Astrocyte of the hippocampus (primary cell): ENCODE measurements around the gene EPHA3.
A peak's percentile ranks its signal among the peaks of the same experiment; 100 is the strongest.
"Not testable (repeated sequence)": the region's sequence is repeated elsewhere in the genome, so short reads cannot be mapped to it uniquely, and the experiment has no call there.

Experiments used
- DNase-seq: peaks from one replicate; pipeline ENCODE4 v3.0.0; 2011; ENCODE audit warnings: low read depth, low spot score

The EPHA3 gene

DNA sequence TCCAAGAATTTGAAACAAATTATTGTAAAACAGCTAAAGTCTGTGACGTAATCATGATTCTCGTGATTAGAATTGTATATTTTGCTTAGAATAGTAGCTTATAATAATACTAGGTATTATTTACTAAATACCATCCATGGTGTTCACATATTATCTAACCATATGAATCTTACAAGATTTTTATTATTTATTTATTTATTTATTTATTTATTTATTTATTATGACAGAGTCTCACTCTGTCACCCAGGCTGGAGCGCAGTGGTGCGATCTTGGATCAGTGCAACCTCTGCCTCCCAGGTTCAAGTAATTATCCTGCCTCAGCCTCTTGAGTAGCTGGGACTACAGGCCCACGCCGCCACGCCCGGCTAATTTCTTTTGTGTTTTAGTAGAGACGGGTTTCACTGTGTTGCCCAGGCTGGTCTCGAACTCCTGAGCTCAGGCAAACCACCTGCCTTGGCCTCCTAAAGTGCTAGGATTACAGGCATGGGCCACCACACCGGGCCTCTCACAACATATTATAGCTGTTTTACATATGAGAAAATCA is 173.5 kb downstream of the EPHA3 start:
- no peak for DNase-seq

- DNase-seq: no peak
Measured at GRCh38 chr3:89287902-89288508, 180.6 kb downstream of the EPHA3 start.

DNA sequence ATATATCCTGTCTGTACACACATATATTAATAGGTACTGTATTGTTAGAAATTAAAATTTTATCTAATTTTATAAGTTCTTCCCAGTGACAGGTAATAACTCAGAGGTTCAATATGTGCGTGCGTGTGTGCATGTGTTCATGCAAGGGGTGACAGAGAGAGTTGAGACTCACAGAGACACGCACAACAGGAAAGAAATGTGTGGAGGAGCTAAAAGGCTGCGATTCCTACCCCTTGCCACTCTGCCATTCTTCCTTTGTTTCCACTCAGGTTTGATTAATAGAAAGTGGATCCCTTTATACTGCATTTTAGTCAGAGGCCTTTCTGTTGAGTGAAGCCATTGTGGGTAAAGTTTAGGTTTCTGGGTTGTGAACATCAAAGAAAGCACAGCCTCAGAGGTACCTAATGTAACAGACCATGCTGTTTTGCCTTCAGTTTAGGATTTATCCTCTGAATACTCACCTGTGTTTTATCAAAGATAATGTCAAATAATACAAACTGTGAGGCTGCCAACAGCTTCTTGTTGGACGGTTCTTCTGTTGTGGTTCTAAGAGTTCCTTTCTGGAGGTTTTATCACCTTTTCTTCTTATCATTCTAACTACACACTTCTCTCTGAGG is 182.3 kb downstream of the EPHA3 start:
- no peak for DNase-seq

GRCh38 chr3:89297199-89297598 is 189.8 kb downstream of the EPHA3 start:
- DNase-seq: no peak

DNA sequence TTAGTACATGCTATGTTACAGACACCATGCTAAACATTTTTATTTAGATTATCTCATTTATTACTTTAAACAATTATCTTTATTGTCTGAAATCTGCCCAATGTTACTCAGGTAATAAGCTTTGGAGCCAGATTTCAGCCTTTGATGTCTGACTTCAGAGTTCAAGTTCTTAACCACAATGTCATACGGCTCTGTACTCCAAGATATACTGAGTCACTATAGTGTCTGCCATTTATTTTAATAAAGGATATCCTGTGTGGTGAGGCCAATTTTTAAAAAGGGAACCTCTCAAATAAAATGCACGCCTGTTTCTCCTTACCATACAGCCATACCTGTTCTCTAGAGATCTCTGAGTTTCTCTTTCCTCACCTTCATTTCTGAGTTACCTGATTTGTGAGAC is 193.1 kb downstream of the EPHA3 start:
- peak; percentile 10 for DNase-seq

- no peak for DNase-seq
Measured at GRCh38 chr3:89300981-89301380, 193.6 kb downstream of the EPHA3 start.

DNA sequence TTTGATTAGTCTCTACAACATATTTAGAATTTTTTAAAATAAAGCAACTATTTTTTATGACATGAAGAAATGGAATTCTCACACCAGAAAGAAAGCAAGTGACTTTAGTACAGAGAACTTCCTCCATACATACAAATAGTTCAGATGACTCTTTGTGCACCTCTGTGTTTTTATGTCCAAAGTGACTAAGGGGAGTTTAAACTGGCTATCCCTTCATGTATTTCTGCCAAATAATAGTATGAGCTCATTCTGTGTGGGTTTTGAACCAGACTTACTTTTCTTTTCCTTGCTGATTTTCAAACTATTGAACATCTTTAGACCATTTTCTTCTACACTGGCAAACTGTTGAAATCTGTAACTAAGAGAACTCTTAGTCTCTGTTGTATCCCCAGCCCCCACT is 196.3 kb downstream of the EPHA3 start:
- peak; percentile 46 for DNase-seq

DNA sequence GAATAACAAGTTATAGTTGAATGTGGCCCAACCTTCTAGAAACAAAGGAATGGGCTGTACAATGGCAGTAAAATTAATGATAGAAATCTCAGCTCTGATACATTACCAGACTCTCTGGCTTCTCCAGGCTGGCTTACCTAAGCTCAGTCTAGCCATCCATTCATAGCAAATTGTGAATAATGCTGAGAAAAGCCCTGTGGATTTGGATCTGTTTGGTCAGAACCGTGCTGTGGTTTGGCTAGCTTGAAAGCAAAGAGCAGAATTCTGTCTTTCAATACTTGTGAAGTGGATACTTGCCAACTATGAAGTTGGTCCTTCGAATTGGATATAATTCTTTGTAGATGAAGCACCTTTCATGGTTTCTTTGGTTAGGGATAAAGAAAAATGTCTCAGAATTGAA is 199.1 kb downstream of the EPHA3 start:
- DNase-seq: peak; percentile 51

DNA sequence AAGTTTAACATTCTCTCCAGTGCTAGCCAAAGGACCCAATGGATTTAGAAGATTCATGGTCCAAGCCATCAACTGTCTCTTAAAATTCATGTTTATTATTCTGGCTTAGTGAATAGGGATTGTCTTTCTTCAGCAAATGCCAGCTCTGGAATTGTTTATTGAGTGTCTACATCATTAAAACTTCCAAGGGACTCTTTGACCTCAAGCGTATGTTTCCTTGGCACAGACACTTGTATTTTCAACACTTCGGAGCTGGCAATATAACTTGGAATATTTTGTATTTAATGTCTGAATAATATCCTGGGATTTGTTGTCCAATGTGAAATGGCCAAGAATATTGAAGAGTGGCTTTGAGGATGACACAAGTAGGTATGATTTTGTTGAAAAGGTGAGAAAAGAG is 204.2 kb downstream of the EPHA3 start:
- DNase-seq: no peak

DNA sequence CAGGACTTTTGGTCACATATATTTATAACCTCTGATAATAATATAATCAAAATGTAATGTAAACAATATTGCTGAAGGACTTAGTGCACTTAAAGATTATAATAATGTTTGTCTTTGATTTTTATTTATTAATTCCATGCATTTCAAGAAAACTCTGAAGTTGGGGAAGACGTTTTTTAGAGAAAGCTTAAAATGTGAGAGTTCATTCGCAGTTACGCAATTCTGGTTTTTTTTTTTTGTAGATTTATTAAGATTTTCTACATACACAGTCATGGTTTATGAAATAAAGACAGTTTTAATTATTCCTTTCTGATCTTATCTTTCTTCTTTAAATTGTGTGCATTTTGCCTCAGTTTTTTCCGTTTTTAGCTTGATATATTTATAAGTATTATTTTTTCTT is 204.7 kb downstream of the EPHA3 start:
- no peak for DNase-seq

DNA sequence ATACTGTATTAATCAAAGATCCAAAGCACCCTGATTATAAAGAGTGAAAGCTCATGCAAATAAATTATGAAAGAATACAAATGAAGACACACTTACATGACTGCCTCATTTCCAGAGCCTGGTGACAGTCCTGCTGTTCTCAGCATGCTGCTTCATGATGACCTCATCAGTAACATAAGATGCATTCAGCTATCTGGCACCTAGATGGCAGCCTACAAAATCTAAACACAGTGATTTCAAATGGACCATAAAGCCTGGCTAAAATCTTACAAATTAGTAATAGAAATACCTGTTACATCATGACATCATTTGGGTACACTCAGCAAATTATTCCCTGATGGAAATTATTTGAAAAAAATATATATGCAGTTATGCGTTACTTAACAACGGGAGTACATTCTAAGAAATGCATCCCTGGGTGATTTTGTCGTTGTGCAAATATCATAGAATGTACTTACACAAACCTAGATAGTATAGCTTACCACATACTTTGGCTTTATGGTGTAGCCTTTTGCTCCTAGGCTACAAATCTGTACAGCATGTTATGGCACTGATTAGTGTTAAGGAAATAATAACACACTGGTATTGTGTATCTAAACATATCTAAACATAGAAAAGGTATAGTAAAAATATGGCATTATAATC is 207.2 kb downstream of the EPHA3 start:
- DNase-seq: peak; percentile 50

DNA sequence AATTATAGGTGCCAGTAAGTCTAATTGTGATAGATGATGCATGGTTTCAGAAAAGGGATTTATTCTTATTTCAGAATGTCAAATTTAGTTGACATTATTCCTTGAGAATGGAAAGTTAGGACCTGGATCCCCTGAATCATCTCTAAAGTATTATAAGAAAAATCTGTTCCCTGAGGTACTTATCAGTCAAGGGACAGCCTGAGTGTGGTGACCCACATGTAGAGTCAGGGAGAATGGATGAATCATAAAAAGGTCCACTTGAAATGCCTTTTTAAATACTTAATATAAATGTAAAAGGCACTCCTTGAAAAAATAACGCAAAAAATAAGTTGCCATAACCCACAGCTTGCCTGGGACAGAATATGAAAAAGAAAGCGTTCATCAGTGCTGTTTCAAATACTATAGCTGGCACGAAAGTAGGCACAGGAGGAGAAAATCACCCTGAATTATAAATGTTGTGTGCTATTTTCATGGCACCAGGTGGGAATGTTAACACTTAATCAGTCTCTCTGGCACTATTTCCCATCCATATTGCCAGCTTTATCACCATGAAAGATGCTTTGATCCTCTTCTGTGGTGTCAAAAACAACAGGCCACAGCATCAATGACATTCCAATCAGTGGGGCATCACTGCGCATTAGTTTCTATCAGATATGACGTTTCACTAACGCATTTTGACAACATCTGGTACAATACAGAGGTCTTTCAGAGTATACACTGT is 208.5 kb downstream of the EPHA3 start:
- DNase-seq: peak; percentile 18

DNA sequence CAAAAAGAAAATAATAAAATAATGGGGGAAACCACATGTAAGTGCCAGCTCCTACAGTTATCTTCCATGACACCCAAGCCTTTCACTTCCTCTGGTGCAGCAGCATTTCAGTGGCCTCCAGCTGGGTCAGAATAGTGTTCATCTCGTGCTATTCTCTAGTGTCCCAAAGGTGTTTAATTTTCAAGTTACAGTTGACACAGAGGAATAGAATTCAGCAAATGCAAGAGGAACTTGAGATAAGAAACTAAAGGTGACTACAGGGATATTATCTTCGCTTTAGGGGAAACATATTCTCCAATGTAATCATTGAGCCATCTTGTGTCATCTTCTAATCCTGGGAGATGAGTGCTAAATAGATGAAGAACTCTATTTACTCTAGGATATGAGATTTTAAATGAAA is 212.8 kb downstream of the EPHA3 start:
- DNase-seq: no peak

DNA sequence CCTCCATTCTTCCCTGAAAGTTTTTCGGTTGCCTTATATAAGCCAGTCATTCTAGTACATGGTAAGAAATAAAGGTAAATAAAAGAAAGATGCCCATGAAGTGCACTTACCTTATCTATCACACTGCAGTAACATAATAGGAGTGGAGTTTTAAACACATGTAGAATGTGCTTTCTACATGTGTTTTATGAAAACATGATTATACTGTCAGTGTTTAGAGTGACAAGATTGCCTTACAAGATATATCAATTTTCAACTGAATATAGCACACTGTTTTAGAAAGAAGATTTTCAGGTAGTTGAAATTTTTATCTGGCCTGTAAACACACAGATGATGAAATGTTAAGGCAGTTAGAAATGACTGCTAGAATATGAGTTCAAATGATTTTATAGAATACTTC is 219.6 kb downstream of the EPHA3 start:
- no peak for DNase-seq

- DNase-seq: no peak
Measured at GRCh38 chr3:89332386-89332785, 225.0 kb downstream of the EPHA3 start.

GRCh38 chr3:89332793-89333192 is 225.4 kb downstream of the EPHA3 start:
- no peak for DNase-seq

DNA sequence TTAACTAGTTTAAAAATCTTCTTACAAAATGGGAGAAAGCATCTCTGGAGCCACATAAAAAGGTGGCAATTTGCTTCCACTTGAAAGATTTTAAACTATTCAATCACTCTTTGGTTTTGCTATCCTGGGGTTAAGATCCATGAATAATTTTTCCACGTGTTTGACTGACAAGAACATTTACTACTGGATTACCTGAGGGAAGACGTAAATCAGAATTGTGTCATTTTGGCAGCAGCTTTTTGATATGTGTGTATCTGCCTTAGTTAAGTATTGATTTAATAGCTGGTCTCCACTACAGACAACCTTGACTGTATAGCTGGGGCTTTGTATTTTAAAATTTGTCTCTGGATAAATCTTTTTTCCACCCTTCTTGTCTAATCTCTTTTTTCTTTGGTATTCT is 228.3 kb downstream of the EPHA3 start:
- DNase-seq: no peak

DNA sequence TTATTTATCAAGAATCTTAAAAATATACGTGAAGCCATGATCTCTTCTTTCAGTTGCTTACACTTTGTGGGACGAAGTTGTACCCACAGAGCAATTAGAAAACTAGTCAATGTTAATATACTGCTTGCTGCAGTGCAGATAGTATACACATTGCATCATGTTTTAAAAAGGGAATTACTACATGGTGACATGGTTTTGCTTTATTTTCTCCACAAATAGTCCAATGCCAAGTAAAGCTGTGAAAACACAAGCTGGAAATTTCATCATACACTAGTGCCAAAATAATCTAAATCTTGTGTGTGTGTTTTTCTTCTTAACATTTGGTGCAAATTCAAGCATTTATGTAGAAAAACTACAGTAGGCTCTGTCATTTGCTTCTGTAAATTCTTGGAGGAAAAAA is 233.0 kb downstream of the EPHA3 start:
- peak; percentile 11 for DNase-seq

DNA sequence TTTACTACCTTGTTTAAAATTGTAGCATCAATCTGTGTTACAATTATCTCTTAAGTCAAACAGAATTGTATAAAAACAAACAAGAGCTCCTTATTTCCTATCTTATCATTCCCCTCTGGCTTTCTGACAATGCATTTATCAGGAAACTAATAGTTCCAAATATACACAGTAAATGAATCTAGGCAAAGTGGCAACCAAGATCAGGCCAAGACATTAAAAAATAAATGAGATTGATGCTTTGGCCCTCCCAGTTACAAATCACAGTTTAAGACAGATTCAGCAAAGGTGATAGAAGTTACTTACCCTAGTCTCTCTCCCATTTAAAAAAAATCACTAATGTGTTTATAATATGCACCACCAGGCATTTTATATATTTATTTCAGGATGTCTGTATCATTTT is 236.7 kb downstream of the EPHA3 start:
- DNase-seq: no peak

- not testable (repeated sequence) for DNase-seq
Measured at GRCh38 chr3:89350935-89351334, 243.5 kb downstream of the EPHA3 start.

GRCh38 chr3:89353465-89353864 is 246.0 kb downstream of the EPHA3 start:
- no peak for DNase-seq

DNA sequence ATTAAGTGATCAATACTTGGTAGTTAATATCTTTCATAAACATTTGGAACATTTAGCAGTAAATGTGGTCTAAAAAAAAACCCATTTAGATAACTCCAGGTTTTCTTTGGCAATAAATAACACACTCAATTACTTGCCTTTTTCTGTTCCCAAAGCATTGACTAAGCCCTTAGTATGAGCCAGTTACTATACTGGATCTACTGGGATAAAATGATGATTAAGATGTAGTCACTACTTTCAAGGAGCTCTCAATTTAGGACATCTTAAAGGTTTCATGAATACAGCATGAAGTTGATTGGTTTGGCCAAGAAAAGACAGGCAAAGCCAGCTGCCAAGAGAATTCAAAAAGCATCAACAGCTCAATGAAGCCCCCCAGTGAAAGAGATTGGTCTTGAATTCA is 250.9 kb downstream of the EPHA3 start:
- no peak for DNase-seq
